ENCODE data around the gene E2F2.

GRCh38 chr1:23537296-23537973 is 6.4 kb upstream of the E2F2 start:
- no peak for TF ChIP-seq CTCF (IDR thresholded peaks at IDR 0.05; ENCODE audit: poor library complexity)
- no peak for TF ChIP-seq EZH2 (IDR thresholded peaks at IDR 0.05; ENCODE audit: borderline replicate concordance)
